Mesodermal cell (in vitro differentiated cells): ENCODE measurements around the gene TMED9.

Experiments
- H3K27ac ChIP-seq: 2 replicates; pipeline ENCODE4 v1.7.0; 2013; ENCODE audit warnings: mild to moderate bottlenecking, low read depth, low read length, moderate library complexity; ENCODE audit not compliant: severe bottlenecking
- H3K36me3 ChIP-seq: 2 replicates; pipeline ENCODE4 v1.7.1; 2013; ENCODE audit warnings: mild to moderate bottlenecking, low read length, moderate library complexity; ENCODE audit not compliant: control insufficient read depth, insufficient read depth
- H3K4me1 ChIP-seq: one replicate; pipeline ENCODE4 v1.7.1; 2013; ENCODE audit warnings: mild to moderate bottlenecking, low read length; ENCODE audit not compliant: insufficient read depth, control insufficient read depth, poor library complexity, severe bottlenecking
- H3K4me3 ChIP-seq: 2 replicates; pipeline ENCODE4 v1.7.0; 2013; ENCODE audit warnings: low read length, control low read depth, mild to moderate bottlenecking; ENCODE audit not compliant: insufficient read depth, poor library complexity, severe bottlenecking; ENCODE audit errors: extremely low read depth
- H3K9me3 ChIP-seq: 2 replicates; pipeline ENCODE4 v1.7.1; 2013; ENCODE audit warnings: mild to moderate bottlenecking, low read length, moderate library complexity; ENCODE audit not compliant: control insufficient read depth
- WGBS, 2 experiments: methylation state at CpG; one replicate each; pipeline ENCODE4 v1.1.5; 2013; ENCODE audit warnings: missing lambda C conversion rate in 2 of 2; ENCODE audit not compliant: insufficient coverage in 2 of 2; 5-methylcytosine and 5-hydroxymethylcytosine counted together

The TMED9 gene

DNA sequence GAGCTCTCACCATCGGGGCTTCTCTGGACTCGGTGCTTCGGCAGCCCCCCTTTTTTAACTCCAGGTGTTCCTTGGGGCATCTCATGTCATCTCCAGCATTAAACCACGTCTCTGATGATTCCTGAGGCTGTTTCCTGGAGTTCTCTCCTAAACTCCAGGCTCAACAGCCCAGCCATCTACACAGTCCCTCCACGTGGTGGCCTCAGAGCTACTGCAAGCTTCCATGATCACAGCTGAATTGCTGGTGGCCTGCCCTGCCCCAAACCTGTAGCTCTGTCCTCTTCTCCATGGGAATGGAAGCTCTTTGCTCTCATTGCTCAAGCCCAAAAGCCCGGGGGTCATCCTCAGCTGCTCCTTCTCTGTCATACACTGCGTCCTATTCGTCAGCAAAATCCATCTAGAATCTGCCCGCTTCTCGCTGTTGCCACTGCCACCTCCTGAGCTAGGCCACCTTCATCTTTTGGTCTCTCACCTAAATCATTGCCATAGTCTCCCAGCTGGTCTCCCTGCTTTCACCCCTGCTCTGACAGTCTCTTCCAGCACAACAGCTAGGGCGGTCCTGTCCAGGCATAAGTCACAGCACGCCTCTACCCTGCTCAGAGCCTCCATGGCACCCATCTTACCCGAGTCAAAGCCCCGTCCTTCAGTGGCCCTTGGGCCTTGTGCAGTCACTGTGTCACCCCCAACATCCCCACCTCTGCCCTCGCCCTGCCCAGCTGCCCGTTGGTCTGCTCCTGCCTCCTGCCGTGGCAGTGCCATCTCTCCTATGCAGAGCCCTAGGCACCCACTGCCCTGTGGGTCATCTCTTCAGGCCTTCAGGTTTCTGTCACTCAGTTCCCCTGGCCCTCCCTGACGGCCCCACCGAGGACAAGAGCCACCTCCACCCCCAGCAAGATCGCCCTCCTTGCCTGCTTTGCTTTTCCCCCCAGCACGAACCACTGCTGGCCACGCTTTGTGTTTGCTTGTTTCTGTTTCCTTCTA lies 14.4 kb downstream of the TMED9 start:
- H3K27ac ChIP-seq, result no peak overlapping the region
- H3K4me1 ChIP-seq, result peaks cover 8% of the 10 kb centered on the region
- peaks cover 34% of the 10 kb centered on the region for H3K36me3 ChIP-seq
- no peak overlapping the region for H3K4me3 ChIP-seq
- 88 to 89% methylated on average over 21 to 22 of the region's 22 CpGs for WGBS, 2 experiments
- H3K9me3 ChIP-seq, result no peaks in the 10 kb centered on the region

DNA sequence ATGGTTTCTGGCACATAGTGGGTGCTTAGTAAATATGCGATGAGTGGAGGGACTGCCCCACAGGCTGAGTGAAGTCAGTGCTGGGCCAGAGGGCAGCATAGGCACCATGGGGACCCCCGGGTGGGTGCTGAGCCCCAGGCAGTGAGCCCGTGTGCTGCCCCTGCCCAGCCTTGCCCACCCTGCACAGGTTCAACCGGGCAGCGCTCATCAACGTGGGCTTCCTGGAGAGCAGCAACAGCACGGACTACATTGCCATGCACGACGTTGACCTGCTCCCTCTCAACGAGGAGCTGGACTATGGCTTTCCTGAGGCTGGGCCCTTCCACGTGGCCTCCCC lies 15.1 kb downstream of the TMED9 start:
- Histone ChIP-seq H3K36me3 (peaks cover 34% of the 10 kb centered on the region), H3K27ac (peak overlapping the region; percentile 10), H3K4me1 (peaks cover 3% of the 10 kb centered on the region), H3K4me3 (no peak overlapping the region), H3K9me3 (no peaks in the 10 kb centered on the region)
- 60 to 73% methylated on average over 6 to 11 of the region's 11 CpGs for WGBS, 2 experiments

DNA sequence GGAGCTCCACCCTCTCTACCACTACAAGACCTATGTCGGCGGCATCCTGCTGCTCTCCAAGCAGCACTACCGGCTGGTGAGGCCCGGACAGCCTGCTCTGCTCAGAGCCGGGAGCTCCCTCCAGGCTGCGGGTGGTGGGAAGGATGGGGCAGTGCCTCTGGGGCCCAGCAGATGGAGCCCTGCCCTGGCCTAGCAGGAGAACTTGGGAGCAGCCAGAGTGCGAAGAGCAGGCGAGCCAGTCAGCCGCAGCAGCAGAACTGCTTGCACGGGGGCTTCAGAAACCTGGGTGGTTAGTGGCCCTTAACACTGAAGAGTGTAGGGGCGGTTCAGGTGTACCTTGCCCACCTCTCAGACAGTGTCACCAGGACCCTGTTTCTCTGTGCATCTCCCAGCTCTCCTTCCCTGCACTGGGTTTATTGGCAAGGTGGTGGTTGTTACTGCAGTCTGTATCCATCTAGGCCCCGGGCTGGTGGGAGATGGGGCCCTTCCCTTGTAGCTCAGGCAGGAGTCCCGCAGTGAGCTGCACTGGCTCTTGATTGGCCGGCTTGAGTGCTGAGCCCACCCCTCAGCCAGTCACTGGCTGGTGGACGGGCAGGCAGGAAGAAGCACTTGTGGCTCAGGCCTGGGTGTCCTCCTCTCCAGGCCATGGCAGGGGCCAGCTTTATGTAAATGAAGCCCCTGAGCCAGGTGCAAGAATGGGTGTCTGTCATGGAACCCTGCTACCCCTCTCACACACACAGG lies 15.6 kb downstream of the TMED9 start:
- WGBS, 2 experiments, result 16 to 31% methylated on average over 11 of the region's 15 CpGs
- peaks cover 34% of the 10 kb centered on the region for H3K36me3 ChIP-seq
- H3K4me1 ChIP-seq, result peaks cover 3% of the 10 kb centered on the region
- no peak overlapping the region for H3K4me3 ChIP-seq
- H3K9me3 ChIP-seq, result no peaks in the 10 kb centered on the region
- H3K27ac ChIP-seq, result peak overlapping the region; percentile 53

DNA sequence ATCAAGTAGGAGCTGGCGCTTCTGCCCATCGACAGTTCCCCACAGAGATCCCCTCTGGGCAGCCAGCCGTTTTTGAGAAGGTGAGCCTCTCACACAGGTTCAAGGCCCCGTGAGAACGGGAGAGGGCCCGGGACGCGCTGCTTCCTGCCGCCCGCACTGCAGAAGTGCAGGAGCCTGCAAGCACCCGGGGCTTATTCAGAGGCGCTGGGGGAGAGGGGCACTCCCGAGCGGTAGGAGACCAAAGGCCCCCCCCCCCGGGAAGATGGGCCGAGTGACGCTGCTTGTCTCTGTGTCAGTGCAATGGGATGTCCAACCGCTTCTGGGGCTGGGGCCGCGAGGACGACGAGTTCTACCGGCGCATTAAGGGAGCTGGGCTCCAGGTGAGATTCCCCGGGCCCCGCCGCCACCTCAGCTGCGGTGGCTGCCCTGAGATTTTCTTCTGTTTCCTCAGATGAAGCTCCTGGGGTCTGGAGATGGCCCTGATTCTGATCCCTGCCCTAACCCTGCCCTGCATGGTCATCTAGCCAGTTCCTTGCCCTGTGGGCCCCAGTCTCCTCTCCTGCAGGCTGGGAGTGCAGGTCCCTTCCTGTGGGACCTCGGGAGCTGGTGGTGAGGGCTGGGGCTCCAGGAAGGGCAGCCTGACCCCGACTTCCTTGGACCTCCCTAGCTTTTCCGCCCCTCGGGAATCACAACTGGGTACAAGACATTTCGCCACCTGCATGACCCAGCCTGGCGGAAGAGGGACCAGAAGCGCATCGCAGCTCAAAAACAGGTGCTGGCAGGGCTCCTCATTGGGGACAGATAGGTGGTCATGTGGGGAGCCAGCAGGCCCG lies 16.5 kb downstream of the TMED9 start:
- Histone ChIP-seq H3K4me3 (no peak overlapping the region), H3K4me1 (peaks cover 3% of the 10 kb centered on the region), H3K36me3 (peaks cover 34% of the 10 kb centered on the region), H3K27ac (no peak overlapping the region), H3K9me3 (no peaks in the 10 kb centered on the region)
- 92 to 94% methylated on average over 37 of the region's 37 CpGs for WGBS, 2 experiments

DNA sequence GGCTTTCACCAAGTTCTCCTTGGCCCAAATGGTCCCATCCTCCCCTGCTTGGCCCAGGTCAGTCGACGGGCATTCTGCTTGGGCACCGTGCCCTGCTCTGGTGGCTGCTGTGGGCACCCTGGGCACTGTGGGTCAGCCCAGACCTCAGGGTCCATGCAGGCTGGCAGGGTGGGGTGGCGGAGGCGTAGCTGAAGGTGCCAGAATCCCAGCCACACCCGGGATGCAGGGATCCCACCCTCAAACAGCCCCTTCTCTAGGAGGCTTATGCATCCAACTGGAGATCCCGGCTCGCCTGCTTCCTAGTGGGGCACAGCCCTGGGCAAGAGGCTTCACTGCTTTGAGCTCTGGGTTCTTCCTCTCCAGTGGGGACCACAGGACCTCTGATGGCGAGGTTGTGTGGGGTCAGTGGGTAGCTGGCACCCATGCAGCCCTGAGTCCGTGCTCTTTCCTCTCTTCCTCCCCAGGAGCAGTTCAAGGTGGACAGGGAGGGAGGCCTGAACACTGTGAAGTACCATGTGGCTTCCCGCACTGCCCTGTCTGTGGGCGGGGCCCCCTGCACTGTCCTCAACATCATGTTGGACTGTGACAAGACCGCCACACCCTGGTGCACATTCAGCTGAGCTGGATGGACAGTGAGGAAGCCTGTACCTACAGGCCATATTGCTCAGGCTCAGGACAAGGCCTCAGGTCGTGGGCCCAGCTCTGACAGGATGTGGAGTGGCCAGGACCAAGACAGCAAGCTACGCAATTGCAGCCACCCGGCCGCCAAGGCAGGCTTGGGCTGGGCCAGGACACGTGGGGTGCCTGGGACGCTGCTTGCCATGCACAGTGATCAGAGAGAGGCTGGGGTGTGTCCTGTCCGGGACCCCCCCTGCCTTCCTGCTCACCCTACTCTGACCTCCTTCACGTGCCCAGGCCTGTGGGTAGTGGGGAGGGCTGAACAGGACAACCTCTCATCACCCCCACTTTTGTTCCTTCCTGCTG lies 17.4 kb downstream of the TMED9 start:
- H3K36me3 ChIP-seq, result peaks cover 34% of the 10 kb centered on the region
- no peaks in the 10 kb centered on the region for H3K9me3 ChIP-seq
- H3K4me3 ChIP-seq, result no peak overlapping the region
- H3K4me1 ChIP-seq, result peaks cover 3% of the 10 kb centered on the region
- no peak overlapping the region for H3K27ac ChIP-seq
- WGBS, 2 experiments, result 94 to 98% methylated on average over 13 of the region's 21 CpGs

DNA sequence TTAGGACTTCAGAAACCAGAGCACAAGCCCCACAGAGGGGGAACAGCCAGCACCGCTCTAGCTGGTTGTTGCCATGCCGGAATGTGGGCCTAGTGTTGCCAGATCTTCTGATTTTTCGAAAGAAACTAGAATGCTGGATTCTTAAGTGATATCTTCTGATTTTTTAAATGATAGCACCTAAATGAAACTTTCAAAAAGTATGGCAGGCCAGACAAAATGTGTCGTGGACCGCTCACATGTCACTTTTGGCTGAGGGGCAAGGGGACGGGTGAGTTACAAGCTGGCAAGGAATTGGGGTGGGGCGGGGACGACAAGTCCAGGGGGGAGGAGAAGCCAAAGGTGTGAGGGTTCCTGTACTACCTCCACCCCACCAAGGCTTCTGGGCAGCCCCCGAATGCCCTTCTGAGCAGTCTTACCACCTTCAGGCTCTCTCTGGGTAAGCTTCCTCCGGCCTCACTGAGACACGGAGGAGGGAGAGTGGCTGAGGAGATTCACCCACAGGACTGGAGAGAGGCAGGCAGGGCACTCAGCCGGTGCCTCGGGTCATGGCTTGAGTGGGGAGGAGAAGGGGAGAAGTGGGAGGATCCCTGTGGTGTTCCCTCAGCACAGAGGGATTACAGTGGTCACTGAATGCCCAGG lies 18.2 kb downstream of the TMED9 start:
- peaks cover 3% of the 10 kb centered on the region for H3K4me1 ChIP-seq
- H3K36me3 ChIP-seq, result peaks cover 28% of the 10 kb centered on the region
- H3K4me3 ChIP-seq, result no peak overlapping the region
- no peak overlapping the region for H3K27ac ChIP-seq
- H3K9me3 ChIP-seq, result no peaks in the 10 kb centered on the region
- WGBS, 2 experiments, result 78 to 100% methylated on average over 5 to 10 of the region's 13 CpGs

DNA sequence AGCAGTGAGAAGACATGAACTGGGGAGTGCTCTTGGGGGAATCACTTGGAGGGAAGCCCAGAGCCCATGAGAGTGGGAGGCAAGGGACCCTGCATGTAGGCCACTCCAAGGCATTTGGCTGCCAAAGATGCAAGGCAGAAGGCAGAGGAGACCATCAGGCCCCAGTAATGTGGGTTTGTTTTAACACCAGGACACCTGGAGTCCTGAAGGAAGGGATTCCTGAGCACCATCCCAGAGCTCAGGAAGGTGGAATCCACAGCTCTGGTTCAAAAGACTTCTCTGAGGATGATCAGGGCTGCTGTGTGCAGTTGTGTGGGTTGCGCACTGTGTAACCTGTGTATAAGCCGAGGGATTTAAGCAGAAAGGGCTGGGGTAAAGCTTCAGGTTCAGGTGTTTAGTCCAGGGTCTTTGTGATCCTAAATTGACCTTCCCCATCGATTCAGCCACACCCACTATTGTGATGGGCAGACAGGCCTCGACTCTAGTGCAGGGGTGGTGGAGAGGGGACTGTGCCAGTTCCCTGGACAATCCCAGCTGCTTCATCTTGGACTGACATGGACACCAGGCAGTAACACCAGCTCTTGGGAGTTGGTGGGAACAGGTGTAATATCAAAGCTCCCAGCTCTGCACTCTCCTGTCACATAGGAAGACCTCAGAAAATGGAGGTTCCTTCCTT lies 18.9 kb downstream of the TMED9 start:
- Histone ChIP-seq H3K36me3 (peaks cover 22% of the 10 kb centered on the region), H3K9me3 (no peaks in the 10 kb centered on the region), H3K4me1 (peaks cover 3% of the 10 kb centered on the region), H3K4me3 (no peak overlapping the region), H3K27ac (no peak overlapping the region)
- WGBS, 2 experiments, result 85 to 91% methylated on average over 2 to 4 of the region's 4 CpGs

DNA sequence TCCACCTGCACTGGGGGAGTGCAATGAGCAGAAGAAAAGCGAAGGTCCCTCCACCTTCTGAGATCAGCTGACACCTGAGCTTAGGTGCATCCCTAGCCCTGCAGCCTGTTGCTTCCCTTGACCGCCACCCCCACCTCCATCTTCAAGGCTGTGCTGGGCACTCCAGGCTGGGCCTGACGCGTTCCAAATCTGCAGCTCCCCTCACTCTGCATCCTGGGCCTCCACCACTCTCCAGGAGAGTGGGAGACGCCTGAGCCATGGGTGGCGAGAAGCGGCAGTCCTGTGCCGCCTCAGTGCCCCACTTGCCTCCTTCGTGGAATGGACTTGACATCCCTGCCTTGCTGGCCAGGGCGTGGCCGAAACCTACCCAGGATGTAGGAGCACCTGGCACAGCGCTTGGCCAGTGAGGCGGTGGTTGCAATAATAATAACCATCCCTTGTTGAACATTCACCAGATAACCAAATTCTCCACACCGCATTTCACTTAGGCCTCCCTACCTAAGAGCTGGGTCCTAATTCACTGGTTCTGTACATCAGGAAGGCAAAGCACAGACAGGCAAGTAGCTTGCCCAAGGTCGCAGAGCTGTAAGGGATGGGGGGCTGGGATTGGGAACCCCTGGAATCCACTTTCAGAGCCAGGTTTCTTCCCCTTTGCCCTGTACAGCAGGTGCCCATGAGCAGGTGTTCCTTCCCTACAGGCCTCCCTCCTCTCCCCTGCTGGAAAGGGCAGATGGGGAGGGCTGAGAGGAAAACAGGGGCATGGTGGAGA lies 19.6 kb downstream of the TMED9 start:
- H3K36me3 ChIP-seq, result peaks cover 14% of the 10 kb centered on the region
- no peak overlapping the region for H3K4me3 ChIP-seq
- H3K27ac ChIP-seq, result no peak overlapping the region
- H3K9me3 ChIP-seq, result no peaks in the 10 kb centered on the region
- H3K4me1 ChIP-seq, result peaks cover 3% of the 10 kb centered on the region
- 95 to 96% methylated on average over 10 to 14 of the region's 15 CpGs for WGBS, 2 experiments
